Measurements from ENCODE around the gene DISC1. TPM values are rescaled to one million over a fixed set of nuclear protein-coding genes. Genes with fewer than 3 reads are reported as not detected.

The DISC1 gene
- total RNA-seq, 2 experiments from 2014 or later, result 17.5 to 18.0 TPM

GRCh38 chr1:231708394-231708793 lies 81.8 kb downstream of the DISC1 start:
- H3K27ac Mint-ChIP-seq, result no peak overlapping the region
- H3K36me3 Mint-ChIP-seq (ENCODE audit: low read depth), result peaks cover 8% of the 10 kb centered on the region
- H3K4me3 Mint-ChIP-seq, result no peak overlapping the region
- H3K4me1 Mint-ChIP-seq, result peaks cover 5% of the 10 kb centered on the region
- no peaks in the 10 kb centered on the region for H3K27me3 Mint-ChIP-seq
- DNase-seq, result no peak
- POLR2A ChIA-PET, result no interaction called here
- CTCF ChIA-PET, result no interaction called here
- peaks cover 2% of the 10 kb centered on the region for H3K9me3 Mint-ChIP-seq

- Mint-ChIP-seq H3K36me3 (ENCODE audit: low read depth) (peaks cover 3% of the 10 kb centered on the region), H3K4me1 (peaks cover 2% of the 10 kb centered on the region), H3K27me3 (no peaks in the 10 kb centered on the region), H3K9me3 (peaks cover 2% of the 10 kb centered on the region), H3K27ac (no peak overlapping the region), H3K4me3 (no peak overlapping the region)
- ChIA-PET CTCF (no interaction called here), POLR2A (no interaction called here)
- no peak for DNase-seq
Measured at GRCh38 chr1:231714440-231714839, 87.8 kb downstream of the DISC1 start.

- no peak overlapping the region for H3K27ac Mint-ChIP-seq
- H3K4me1 Mint-ChIP-seq, result no peaks in the 10 kb centered on the region
- POLR2A ChIA-PET, result no interaction called here
- H3K27me3 Mint-ChIP-seq, result no peaks in the 10 kb centered on the region
- no peak overlapping the region for H3K4me3 Mint-ChIP-seq
- peaks cover 3% of the 10 kb centered on the region for H3K36me3 Mint-ChIP-seq (ENCODE audit: low read depth)
- CTCF ChIA-PET, result interaction anchor here (0.5 kb wide), 1 partner anchor 912 kb away, joined by 4 read pairs; no protein-coding TSS in a partner anchor
- DNase-seq, result no peak
- peaks cover 2% of the 10 kb centered on the region for H3K9me3 Mint-ChIP-seq
Measured at GRCh38 chr1:231715816-231716722, 89.5 kb downstream of the DISC1 start.

GRCh38 chr1:231716879-231717278 lies 90.3 kb downstream of the DISC1 start:
- no peaks in the 10 kb centered on the region for H3K27me3 Mint-ChIP-seq
- POLR2A ChIA-PET, result no interaction called here
- DNase-seq, result no peak
- H3K9me3 Mint-ChIP-seq, result peaks cover under 1% of the 10 kb centered on the region
- no peak overlapping the region for H3K4me3 Mint-ChIP-seq
- H3K27ac Mint-ChIP-seq, result no peak overlapping the region
- no peaks in the 10 kb centered on the region for H3K4me1 Mint-ChIP-seq
- peaks cover under 1% of the 10 kb centered on the region for H3K36me3 Mint-ChIP-seq (ENCODE audit: low read depth)
- CTCF ChIA-PET, result no interaction called here

GRCh38 chr1:231719485-231720183 lies 93.0 kb downstream of the DISC1 start:
- Mint-ChIP-seq H3K9me3 (no peaks in the 10 kb centered on the region), H3K4me3 (no peak overlapping the region), H3K36me3 (ENCODE audit: low read depth) (no peaks in the 10 kb centered on the region), H3K4me1 (no peaks in the 10 kb centered on the region), H3K27ac (no peak overlapping the region), H3K27me3 (no peaks in the 10 kb centered on the region)
- CTCF ChIA-PET, result interaction anchor here (1.2 to 1.6 kb wide), 2 partner anchors 10 to 37 kb away, joined by 3 to 8 read pairs; no protein-coding TSS in a partner anchor
- DNase-seq, result no peak
- POLR2A ChIA-PET, result no interaction called here

- ChIA-PET CTCF (interaction anchor here (1.6 kb wide), 1 partner anchor 36 kb away, joined by 8 read pairs; no protein-coding TSS in a partner anchor), POLR2A (no interaction called here)
- Mint-ChIP-seq H3K4me1 (no peaks in the 10 kb centered on the region), H3K36me3 (ENCODE audit: low read depth) (no peaks in the 10 kb centered on the region), H3K27ac (no peak overlapping the region), H3K27me3 (no peaks in the 10 kb centered on the region), H3K4me3 (no peak overlapping the region), H3K9me3 (no peaks in the 10 kb centered on the region)
- no peak for DNase-seq
Measured at GRCh38 chr1:231720652-231721325, 94.2 kb downstream of the DISC1 start.

GRCh38 chr1:231721436-231721835 lies 94.8 kb downstream of the DISC1 start:
- Mint-ChIP-seq H3K36me3 (ENCODE audit: low read depth) (no peaks in the 10 kb centered on the region), H3K9me3 (no peaks in the 10 kb centered on the region), H3K4me1 (no peaks in the 10 kb centered on the region), H3K4me3 (no peak overlapping the region), H3K27ac (no peak overlapping the region), H3K27me3 (no peaks in the 10 kb centered on the region)
- ChIA-PET CTCF (no interaction called here), POLR2A (no interaction called here)
- DNase-seq, result no peak

- Mint-ChIP-seq H3K4me3 (no peak overlapping the region), H3K27me3 (no peaks in the 10 kb centered on the region), H3K4me1 (no peaks in the 10 kb centered on the region), H3K36me3 (ENCODE audit: low read depth) (no peaks in the 10 kb centered on the region), H3K9me3 (no peaks in the 10 kb centered on the region), H3K27ac (no peak overlapping the region)
- no peak for DNase-seq
- POLR2A ChIA-PET, result no interaction called here
- CTCF ChIA-PET, result interaction anchor here (0.7 kb wide), 1 partner anchor 19 kb away, joined by 4 read pairs; no protein-coding TSS in a partner anchor
Measured at GRCh38 chr1:231722356-231722755, 95.8 kb downstream of the DISC1 start.

GRCh38 chr1:231723146-231723545 lies 96.6 kb downstream of the DISC1 start:
- DNase-seq, result no peak
- H3K9me3 Mint-ChIP-seq, result no peaks in the 10 kb centered on the region
- ChIA-PET CTCF (no interaction called here), POLR2A (no interaction called here)
- no peak overlapping the region for H3K4me3 Mint-ChIP-seq
- H3K4me1 Mint-ChIP-seq, result no peaks in the 10 kb centered on the region
- no peaks in the 10 kb centered on the region for H3K27me3 Mint-ChIP-seq
- H3K36me3 Mint-ChIP-seq (ENCODE audit: low read depth), result no peaks in the 10 kb centered on the region
- H3K27ac Mint-ChIP-seq, result no peak overlapping the region

- POLR2A ChIA-PET, result no interaction called here
- Mint-ChIP-seq H3K4me3 (no peak overlapping the region), H3K4me1 (no peaks in the 10 kb centered on the region), H3K27ac (no peak overlapping the region), H3K36me3 (ENCODE audit: low read depth) (no peaks in the 10 kb centered on the region), H3K27me3 (no peaks in the 10 kb centered on the region), H3K9me3 (no peaks in the 10 kb centered on the region)
- CTCF ChIA-PET, result interaction anchor here (1.6 to 1.7 kb wide), 2 partner anchors 11 to 57 kb away, joined by 4 to 6 read pairs; no protein-coding TSS in a partner anchor
- no peak for DNase-seq
Measured at GRCh38 chr1:231724041-231724440, 97.5 kb downstream of the DISC1 start.

- ChIA-PET POLR2A (no interaction called here), CTCF (interaction anchor here (1.4 to 1.7 kb wide), 3 partner anchors 10 to 56 kb away, joined by 4 to 7 read pairs (median 6); no protein-coding TSS in a partner anchor)
- peak; percentile 27 for DNase-seq
- Mint-ChIP-seq H3K36me3 (ENCODE audit: low read depth) (no peaks in the 10 kb centered on the region), H3K27ac (no peak overlapping the region), H3K4me1 (no peaks in the 10 kb centered on the region), H3K4me3 (no peak overlapping the region), H3K27me3 (no peaks in the 10 kb centered on the region), H3K9me3 (no peaks in the 10 kb centered on the region)
Measured at GRCh38 chr1:231724876-231725647, 98.5 kb downstream of the DISC1 start.

- Mint-ChIP-seq H3K4me1 (no peaks in the 10 kb centered on the region), H3K4me3 (no peak overlapping the region), H3K27me3 (no peaks in the 10 kb centered on the region), H3K9me3 (no peaks in the 10 kb centered on the region), H3K36me3 (ENCODE audit: low read depth) (no peaks in the 10 kb centered on the region), H3K27ac (no peak overlapping the region)
- POLR2A ChIA-PET, result no interaction called here
- CTCF ChIA-PET, result no interaction called here
- DNase-seq, result no peak
Measured at GRCh38 chr1:231727171-231727570, 100.6 kb downstream of the DISC1 start.

Measured in activated CD4-positive, alpha-beta memory T cell treated with anti-CD3 and anti-CD28 coated beads, Interleukin-2, amount 10 ng/mL, durations not matched to agents 7 days and 5 days (primary cell).